Neural progenitor cell (in vitro differentiated cells): ENCODE results near the gene GOLGA5.

ENCODE experiments used
- CTCF ChIP-seq: fragments of 200-600 bp; sonication (generic); IDR thresholded peaks from 2 replicates; pipeline ENCODE4 v1.5.1; 2017; ENCODE audit warnings: antibody characterized with exemption, mild to moderate bottlenecking
- EZH2 ChIP-seq: fragments of 200-600 bp; sonication (generic); IDR thresholded peaks from 2 replicates; pipeline ENCODE4 v1.6.1; 2017; ENCODE audit warnings: antibody characterized with exemption, mild to moderate bottlenecking, moderate library complexity

GRCh38 chr14:92841930-92842329 lies 47.8 kb downstream of the GOLGA5 start:
- no peak for TF ChIP-seq CTCF
- TF ChIP-seq EZH2: no peak
